OCI-LY3 (cell line): ENCODE measurements around the gene MDK.
A peak's percentile ranks its signal among the peaks of the same experiment; 100 is the strongest.

Experiments used
- H2AFZ ChIP-seq: fragments of 200-600, 300-600 bp; shearing (Covaris generic); 2 replicates; pipeline ENCODE4 v1.6.0; 2014; ENCODE audit warnings: antibody characterized with exemption, low read depth, low read length
- H3K27ac ChIP-seq: fragments of 200-600, 300-600 bp; sonication (generic); 2 replicates; pipeline ENCODE4 v1.5.1; 2014; ENCODE audit warnings: mild to moderate bottlenecking, low read length, moderate library complexity, mixed read lengths
- H3K27me3 ChIP-seq: fragments of 200-600, 300-600 bp; sonication (generic); 2 replicates; pipeline ENCODE4 v1.6.1; 2014; ENCODE audit warnings: low read depth, low read length, mixed read lengths
- H3K36me3 ChIP-seq: fragments of 200-600, 300-600 bp; sonication (generic); replicated peaks from 2 replicates; pipeline ENCODE3; 2014; ENCODE audit warnings: low read depth, low read length, mixed read lengths
- H3K4me1 ChIP-seq: fragments of 300-600, 200-600 bp; sonication (generic); 2 replicates; pipeline ENCODE4 v1.6.1; 2014; ENCODE audit warnings: low read length, mixed read lengths
- H3K4me2 ChIP-seq: fragments of 200-600, 300-600 bp; sonication (generic); 2 replicates; pipeline ENCODE4 v1.6.1; 2014; ENCODE audit warnings: low read length, mixed read lengths
- H3K4me3 ChIP-seq: fragments of 300-600, 200-600 bp; sonication (generic); 2 replicates; pipeline ENCODE4 v1.5.1; 2014; ENCODE audit warnings: antibody characterized with exemption, mild to moderate bottlenecking, low read length, moderate library complexity
- H3K79me2 ChIP-seq: fragments of 300-600, 200-600 bp; shearing (Covaris generic); 2 replicates; pipeline ENCODE4 v1.6.1; 2014; ENCODE audit warnings: mild to moderate bottlenecking, low read length, mixed read lengths
- H3K9ac ChIP-seq: fragments of 300-600, 200-600 bp; shearing (Covaris generic); 2 replicates; pipeline ENCODE4 v1.6.0; 2014; ENCODE audit warnings: mild to moderate bottlenecking, low read length, moderate library complexity
- H3K9me3 ChIP-seq: fragments of 200-600, 300-600 bp; shearing (Covaris generic); 2 replicates; pipeline ENCODE4 v1.6.1; 2014; ENCODE audit warnings: low read length, mixed read lengths; ENCODE audit not compliant: insufficient read depth
- H4K20me1 ChIP-seq: fragments of 200-600, 300-600 bp; sonication (generic); 2 replicates; pipeline ENCODE4 v1.6.1; 2016; ENCODE audit warnings: low read length, mixed read lengths; ENCODE audit not compliant: insufficient read depth
- CTCF ChIP-seq: fragments of 200-600, 300-600 bp; sonication (generic); IDR thresholded peaks from 2 replicates; pipeline ENCODE4 v1.5.1; 2014; ENCODE audit warnings: antibody characterized with exemption, low read length, low read depth
- EZH2phosphoT487 ChIP-seq: fragments of 200-600 bp; shearing (Covaris generic); IDR thresholded peaks from 2 replicates; pipeline ENCODE4 v1.6.1; 2018; ENCODE audit warnings: antibody characterized with exemption, mixed run types, low read depth

Gene MDK

DNA sequence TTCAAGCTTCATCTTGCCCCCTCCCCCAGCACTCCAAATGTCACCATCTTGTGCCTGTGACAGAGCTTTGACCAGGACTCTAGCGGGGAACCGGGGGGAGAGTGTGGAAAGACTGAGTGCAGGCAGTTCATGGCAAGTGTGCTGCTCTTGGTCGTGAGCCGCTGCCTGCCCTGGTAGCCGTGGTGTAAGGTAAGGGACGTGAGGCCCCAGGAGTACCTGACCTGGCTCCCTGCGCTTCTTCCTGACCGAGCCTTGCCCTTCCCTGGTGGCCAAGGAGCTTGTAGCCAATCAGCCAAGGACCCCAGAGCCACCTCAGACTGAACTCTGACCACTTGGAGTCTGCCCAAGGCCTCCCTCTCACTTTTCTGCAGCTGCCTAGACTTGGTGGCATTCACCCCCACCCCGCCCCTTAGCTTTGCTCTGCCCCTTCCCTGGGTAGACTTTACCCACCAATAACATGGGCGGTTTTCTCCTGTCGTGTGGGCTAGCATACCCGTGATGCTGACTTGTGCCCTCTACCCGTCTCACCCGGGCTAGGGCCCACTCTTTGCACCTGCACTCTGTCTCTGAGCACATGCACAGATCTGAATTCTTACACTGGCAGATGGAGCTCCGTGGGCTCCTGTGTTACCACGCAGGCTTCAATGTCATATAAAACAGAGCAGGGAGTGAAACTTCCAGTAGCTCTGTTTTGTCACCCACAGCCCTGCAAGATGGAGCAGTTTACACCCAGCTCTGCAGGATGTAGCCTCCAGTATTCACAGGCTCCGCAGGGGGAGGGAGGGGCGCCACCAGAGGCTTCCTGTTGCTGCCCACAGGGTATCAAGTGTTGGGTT is 32.7 kb upstream of the MDK start:
- Histone ChIP-seq H3K4me2 (peak overlapping the region; percentile 100), H3K9me3 (no peaks in the 10 kb centered on the region), H4K20me1 (peaks cover 6% of the 10 kb centered on the region; the same call in 1 of the 2 replicates), H3K27me3 (peaks cover 8% of the 10 kb centered on the region; the same call in 1 of the 2 replicates), H3K79me2 (peaks cover 59% of the 10 kb centered on the region), H2AFZ (no peak overlapping the region), H3K4me1 (peaks cover 34% of the 10 kb centered on the region), H3K9ac (peak overlapping the region; percentile 68), H3K36me3 (peaks cover 3% of the 10 kb centered on the region), H3K4me3 (peak overlapping the region; percentile 82), H3K27ac (no peak overlapping the region)
- TF ChIP-seq CTCF: no peak
- no peak for TF ChIP-seq EZH2phosphoT487

- Histone ChIP-seq H3K4me1 (peaks cover 25% of the 10 kb centered on the region), H3K27ac (no peak overlapping the region), H3K27me3 (peaks cover 4% of the 10 kb centered on the region; the same call in 1 of the 2 replicates), H2AFZ (no peak overlapping the region), H3K4me3 (no peak overlapping the region), H3K4me2 (no peak overlapping the region), H4K20me1 (peaks cover 9% of the 10 kb centered on the region; the same call in 1 of the 2 replicates), H3K79me2 (peaks cover 69% of the 10 kb centered on the region), H3K9ac (no peak overlapping the region), H3K36me3 (peaks cover 3% of the 10 kb centered on the region), H3K9me3 (no peaks in the 10 kb centered on the region)
- TF ChIP-seq EZH2phosphoT487 (no peak), CTCF (no peak)
Observed at GRCh38 chr11:46350695-46351094, 30.8 kb upstream of the MDK start.

GRCh38 chr11:46351148-46351547 is 30.3 kb upstream of the MDK start:
- peaks cover 72% of the 10 kb centered on the region for H3K79me2 ChIP-seq
- H3K27ac ChIP-seq: no peak overlapping the region
- H3K4me1 ChIP-seq: peaks cover 20% of the 10 kb centered on the region
- H3K9me3 ChIP-seq: no peaks in the 10 kb centered on the region
- H4K20me1 ChIP-seq: peaks cover 9% of the 10 kb centered on the region; the same call in 1 of the 2 replicates
- H3K36me3 ChIP-seq: peaks cover 3% of the 10 kb centered on the region
- H3K9ac ChIP-seq: no peak overlapping the region
- no peak overlapping the region for H2AFZ ChIP-seq
- no peak overlapping the region for H3K4me3 ChIP-seq
- peaks cover 4% of the 10 kb centered on the region; the same call in 1 of the 2 replicates for H3K27me3 ChIP-seq
- no peak overlapping the region for H3K4me2 ChIP-seq
- TF ChIP-seq CTCF (no peak), EZH2phosphoT487 (no peak)

GRCh38 chr11:46351606-46352005 is 29.9 kb upstream of the MDK start:
- Histone ChIP-seq H4K20me1 (peaks cover 13% of the 10 kb centered on the region), H3K4me2 (peak overlapping the region; percentile 15; the same call in 1 of the 2 replicates), H2AFZ (no peak overlapping the region), H3K9ac (no peak overlapping the region), H3K36me3 (peaks cover 6% of the 10 kb centered on the region), H3K27me3 (peaks cover under 1% of the 10 kb centered on the region; the same call in 1 of the 2 replicates), H3K9me3 (no peaks in the 10 kb centered on the region), H3K4me3 (no peak overlapping the region; the same call in 1 of the 2 replicates), H3K4me1 (peaks cover 16% of the 10 kb centered on the region), H3K27ac (no peak overlapping the region), H3K79me2 (peaks cover 76% of the 10 kb centered on the region)
- TF ChIP-seq CTCF (no peak), EZH2phosphoT487 (no peak)
